Esophagus muscularis mucosa (tissue), 4 donors: Measurements from ENCODE around the gene PPP4R1. TPM values are rescaled to one million over a fixed set of nuclear protein-coding genes. Genes with fewer than 3 reads are reported as not detected.

Experiments
- DNase-seq: peaks from one replicate; pipeline ENCODE4 v3.0.0-alpha.2; 2017; ENCODE audit errors: extremely low spot score
- H3K27ac ChIP-seq, 4 donors: fragments of 200-600 bp; sonication (generic); replicated peaks in 1 of 4; 1 replicate in 3 of 4; 2 replicates in 1 of 4; pipeline ENCODE4 v1.5.1; 2016 to 2019; ENCODE audit warnings: mild to moderate bottlenecking in 1 of 4
- H3K27me3 ChIP-seq, 4 donors: fragments of 200-600 bp; sonication (generic); one replicate each; pipeline versions ENCODE4 v1.5.1 to v1.6.0; 2016 to 2019
- H3K36me3 ChIP-seq, 4 donors: fragments of 200-600 bp; sonication (generic); one replicate each; pipeline ENCODE4 v1.5.1; 2016 to 2019
- H3K4me1 ChIP-seq, 4 donors: fragments of 200-600 bp; sonication (generic); one replicate each; pipeline ENCODE4 v1.5.1; 2016 to 2019
- H3K4me3 ChIP-seq, 4 donors: fragments of 200-600 bp; sonication (generic); 1 replicate in 2 of 4; 2 replicates in 2 of 4; pipeline ENCODE4 v1.5.1; 2016 to 2019; ENCODE audit warnings: mild to moderate bottlenecking in 4 of 4, moderate library complexity in 1 of 4
- H3K9me3 ChIP-seq, 4 donors: fragments of 200-600 bp; sonication (generic); 1 replicate in 3 of 4; 2 replicates in 1 of 4; pipeline ENCODE4 v1.5.1; 2016 to 2019
- EP300 ChIP-seq: sonication (generic); formaldehyde crosslinking; IDR thresholded peaks from one replicate; pipeline ENCODE4 v1.6.1; 2017; ENCODE audit warnings: antibody characterized with exemption
- POLR2A ChIP-seq: fragments of 450-650 bp; IDR thresholded peaks from one replicate; pipeline ENCODE4 v1.6.1; 2017; ENCODE audit warnings: antibody characterized with exemption, moderate library complexity, mild to moderate bottlenecking, low read depth
- POLR2AphosphoS5 ChIP-seq, 2 donors: sonication (generic); formaldehyde crosslinking; IDR thresholded peaks; one replicate each; pipeline ENCODE4 v1.6.1; 2017; ENCODE audit warnings: antibody characterized with exemption in 2 of 2
- WGBS: methylation state at CpG from one replicate; pipeline ENCODE4 v1.1.5; 2018; 5-methylcytosine and 5-hydroxymethylcytosine counted together
- intact Hi-C: fragments of 100-400 bp; cut with DNase I; formaldehyde crosslinking; loops from one replicate; pipeline ENCODE4 v1.15.1; 2023
- total RNA-seq, 4 donors: library from RNA; depleted of rRNA; stranded (reverse); fragments of >200 nt; gene quantifications; one replicate each; pipeline versions ENCODE4 v1.1.0 to v1.2.1, GENCODE V29; 2016
- TF ChIP-seq, protein P1 (sequence below), 3 experiments: fragments of 200-600 bp in 2 of 3; fragments of 450-650 bp in 1 of 3; sonication (generic) in 2 of 3; IDR thresholded peaks; one replicate each; pipeline ENCODE4 v1.5.1; 2017 to 2019; ENCODE audit warnings: antibody characterized with exemption in 3 of 3, mild to moderate bottlenecking in 2 of 3, moderate library complexity in 1 of 3

Gene PPP4R1
- total RNA-seq: 100 to 1,000 TPM in 1 of 4 donors, 10 to 100 TPM in 3; 74.6 to 129 (median 97.1) TPM

DNA sequence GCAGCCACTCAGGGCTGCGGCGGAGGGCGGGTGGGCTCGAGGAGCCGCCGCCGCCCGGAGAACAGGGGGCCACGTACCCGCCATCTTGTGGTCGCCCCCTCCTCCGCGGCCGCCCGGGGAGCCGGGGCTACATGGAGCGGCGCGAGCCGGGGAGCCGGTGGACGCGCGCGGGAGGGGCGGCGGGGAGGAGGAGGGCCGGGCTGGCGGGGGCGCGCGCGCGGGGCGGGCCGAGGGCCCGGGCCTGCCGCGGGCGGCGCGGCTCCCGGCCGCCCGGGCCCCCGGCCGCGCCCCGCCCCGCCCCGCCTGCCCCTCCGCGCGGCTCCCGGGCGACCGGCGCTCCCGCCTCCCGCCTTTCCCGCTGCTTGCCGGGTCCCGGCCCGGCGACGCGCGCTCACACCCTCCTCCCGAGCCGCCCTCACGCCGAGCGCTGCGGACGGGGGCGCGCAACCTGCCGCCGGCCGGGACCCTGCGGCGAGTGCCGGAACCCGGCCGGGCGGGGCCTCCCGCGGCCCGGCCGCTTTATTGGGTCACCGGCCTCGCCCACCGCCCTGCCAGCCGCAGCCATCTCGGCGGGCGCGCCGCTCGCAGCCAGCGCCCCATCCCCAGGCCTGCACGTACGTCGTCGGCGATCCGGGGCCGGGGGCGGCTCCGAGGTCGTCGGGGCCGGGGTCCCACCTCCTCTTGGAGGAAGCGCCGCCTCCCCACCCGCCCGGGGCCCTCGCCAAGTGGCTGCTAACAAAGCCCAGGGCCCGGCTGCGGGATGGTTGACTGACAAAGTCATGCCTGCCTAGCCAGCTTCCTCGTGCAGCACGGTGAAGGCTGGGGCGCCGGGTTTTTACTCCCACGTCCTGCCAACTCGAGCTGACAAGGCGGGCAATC, at the start of gene PPP4R1:
PPP4R1 (minus strand) TSS at position 159 of the 879 bp plus-strand sequence; CDS start at position 84, 75 bp downstream.
- Histone ChIP-seq H3K4me1 (peaks cover 22 to 48% (median 47%) of the 10 kb centered on the region in 4 donors), H3K4me3 (peak within 1 kb of the TSS; percentile 85 to 93 (median 88)), H3K27me3 (no peaks in the 10 kb centered on the region), H3K27ac (peak within 1 kb of the TSS; percentile 97 to 99 (median 98)), H3K36me3 (peaks cover 0 to 12% (median 4%) of the 10 kb centered on the region in 4 donors), H3K9me3 (no peaks in the 10 kb centered on the region)
- WGBS: 0% methylated on average over 2 of the region's 127 CpGs
- TF ChIP-seq POLR2AphosphoS5 (IDR thresholded peaks at IDR 0.05) (peak; percentile 24 to 50), POLR2A (no peak)
- intact Hi-C loops: loop anchor here (2.0 to 10.0 kb wide), 2 partner anchors 58 to 300 kb away; partner anchors contain the start of gene VAPA
- DNase-seq: peak; percentile 95

- TF ChIP-seq POLR2A (no peak), EP300 (no peak), POLR2AphosphoS5 (IDR thresholded peaks at IDR 0.05) (no peak)
- TF ChIP-seq, protein P1, sequence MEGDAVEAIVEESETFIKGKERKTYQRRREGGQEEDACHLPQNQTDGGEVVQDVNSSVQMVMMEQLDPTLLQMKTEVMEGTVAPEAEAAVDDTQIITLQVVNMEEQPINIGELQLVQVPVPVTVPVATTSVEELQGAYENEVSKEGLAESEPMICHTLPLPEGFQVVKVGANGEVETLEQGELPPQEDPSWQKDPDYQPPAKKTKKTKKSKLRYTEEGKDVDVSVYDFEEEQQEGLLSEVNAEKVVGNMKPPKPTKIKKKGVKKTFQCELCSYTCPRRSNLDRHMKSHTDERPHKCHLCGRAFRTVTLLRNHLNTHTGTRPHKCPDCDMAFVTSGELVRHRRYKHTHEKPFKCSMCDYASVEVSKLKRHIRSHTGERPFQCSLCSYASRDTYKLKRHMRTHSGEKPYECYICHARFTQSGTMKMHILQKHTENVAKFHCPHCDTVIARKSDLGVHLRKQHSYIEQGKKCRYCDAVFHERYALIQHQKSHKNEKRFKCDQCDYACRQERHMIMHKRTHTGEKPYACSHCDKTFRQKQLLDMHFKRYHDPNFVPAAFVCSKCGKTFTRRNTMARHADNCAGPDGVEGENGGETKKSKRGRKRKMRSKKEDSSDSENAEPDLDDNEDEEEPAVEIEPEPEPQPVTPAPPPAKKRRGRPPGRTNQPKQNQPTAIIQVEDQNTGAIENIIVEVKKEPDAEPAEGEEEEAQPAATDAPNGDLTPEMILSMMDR (IDR thresholded peaks at IDR 0.05): no peak
- no peak overlapping the region for H3K4me3 ChIP-seq
- intact Hi-C loops: no loop called here
- H3K27ac ChIP-seq: no peak overlapping the region
- no peaks in the 10 kb centered on the region for H3K36me3 ChIP-seq
- H3K4me1 ChIP-seq: no peaks in the 10 kb centered on the region
- H3K27me3 ChIP-seq: no peaks in the 10 kb centered on the region
- DNase-seq: no peak
- no peaks in the 10 kb centered on the region for H3K9me3 ChIP-seq
- 88% methylated on average over 8 of the region's 8 CpGs for WGBS
These were observed 49.0 kb upstream of the PPP4R1 start for GRCh38 chr18:9663377-9663776.

GRCh38 chr18:9661564-9661963, 47.2 kb upstream of the PPP4R1 start:
- no peaks in the 10 kb centered on the region for H3K36me3 ChIP-seq
- no peak overlapping the region for H3K4me3 ChIP-seq
- intact Hi-C loops: no loop called here
- DNase-seq: no peak
- no peaks in the 10 kb centered on the region for H3K4me1 ChIP-seq
- no peaks in the 10 kb centered on the region for H3K27me3 ChIP-seq
- H3K9me3 ChIP-seq: no peaks in the 10 kb centered on the region
- H3K27ac ChIP-seq: no peak overlapping the region
- TF ChIP-seq, protein P1 (IDR thresholded peaks at IDR 0.05): peak in 1 of 3 experiments; percentile 26
- TF ChIP-seq POLR2A: no peak
- no peak for TF ChIP-seq EP300
- TF ChIP-seq POLR2AphosphoS5 (IDR thresholded peaks at IDR 0.05): no peak
- WGBS: 83% methylated on average over 1 of the region's 1 CpG

GRCh38 chr18:9659499-9660375, 45.4 kb upstream of the PPP4R1 start:
- Histone ChIP-seq H3K4me3 (no peak overlapping the region), H3K36me3 (no peaks in the 10 kb centered on the region), H3K4me1 (no peaks in the 10 kb centered on the region), H3K27ac (no peak overlapping the region), H3K9me3 (no peaks in the 10 kb centered on the region), H3K27me3 (no peaks in the 10 kb centered on the region)
- whole genome bisulfite sequencing: 85% methylated on average over 24 of the region's 24 CpGs
- intact Hi-C loops: no loop called here
- no peak for DNase-seq
- TF ChIP-seq, protein P1 (IDR thresholded peaks at IDR 0.05): no peak
- TF ChIP-seq POLR2A (no peak), POLR2AphosphoS5 (IDR thresholded peaks at IDR 0.05) (no peak), EP300 (no peak)
